Natural killer cell (primary cell): ENCODE measurements around the gene MAPRE2. TPM values are rescaled to one million over a fixed set of nuclear protein-coding genes. Genes with fewer than 3 reads are reported as not detected.

Experiments used
- ATAC-seq, 3 donors: fragments of 150-1000 bp in 2 of 3; fragments of 200-7000 bp in 1 of 3; cut with Tn5 transposase; 1 replicate in 1 of 3; 2 replicates in 2 of 3; pipeline ENCODE4 v1.10.0; 2021; ENCODE audit warnings: mild to moderate bottlenecking in 2 of 3, moderate library complexity in 2 of 3
- DNase-seq, 2 donors: peaks; one replicate each; pipeline versions ENCODE4 v3.0.0 to v3.0.0-alpha.2; 2013 to 2021; ENCODE audit warnings: mixed read lengths in 1 of 2
- H3K27ac ChIP-seq: one replicate; pipeline ENCODE4 v1.5.1; 2013; ENCODE audit warnings: mild to moderate bottlenecking, low read length
- H3K27me3 ChIP-seq: one replicate; pipeline ENCODE4 v1.6.1; 2013; ENCODE audit warnings: low read length; ENCODE audit not compliant: control insufficient read depth, insufficient read depth
- H3K36me3 ChIP-seq: one replicate; pipeline ENCODE4 v1.6.1; 2013; ENCODE audit warnings: low read length; ENCODE audit not compliant: control insufficient read depth, insufficient read depth
- H3K4me1 ChIP-seq: one replicate; pipeline ENCODE4 v1.6.1; 2013; ENCODE audit warnings: low read length; ENCODE audit not compliant: control insufficient read depth, insufficient read depth
- H3K4me3 ChIP-seq: one replicate; pipeline ENCODE4 v1.5.1; 2013; ENCODE audit warnings: low read length
- H3K9me3 ChIP-seq: one replicate; pipeline ENCODE4 v1.6.1; 2013; ENCODE audit warnings: low read length; ENCODE audit not compliant: control insufficient read depth, insufficient read depth
- H3K27ac Mint-ChIP-seq, 2 donors: one replicate each; pipeline ENCODE4 v1.8.0; 2022; ENCODE audit warnings: mild to moderate bottlenecking in 2 of 2, mixed read lengths in 2 of 2, moderate library complexity in 1 of 2
- H3K27me3 Mint-ChIP-seq, 2 donors: one replicate each; pipeline ENCODE4 v1.8.0; 2022; ENCODE audit warnings: low read depth in 2 of 2, mixed read lengths in 2 of 2
- H3K36me3 Mint-ChIP-seq: one replicate; pipeline ENCODE4 v1.8.0; 2022; ENCODE audit warnings: mixed read lengths
- H3K4me1 Mint-ChIP-seq, 2 donors: one replicate each; pipeline ENCODE4 v1.8.0; 2022; ENCODE audit warnings: mixed read lengths in 2 of 2
- H3K4me3 Mint-ChIP-seq: one replicate; pipeline ENCODE4 v1.8.0; 2022; ENCODE audit warnings: mild to moderate bottlenecking, moderate library complexity, mixed read lengths
- H3K9me3 Mint-ChIP-seq, 2 donors: one replicate each; pipeline ENCODE4 v1.8.0; 2022; ENCODE audit warnings: mixed read lengths in 2 of 2
- WGBS: methylation state at CpG from one replicate; pipeline ENCODE4 v1.1.7; 2013; ENCODE audit warnings: missing lambda C conversion rate; ENCODE audit not compliant: insufficient coverage; 5-methylcytosine and 5-hydroxymethylcytosine counted together
- intact Hi-C: fragments of 100-400 bp; cut with micrococcal nuclease; formaldehyde crosslinking; loops from one replicate; pipeline ENCODE4 v1.14.2; 2022
- total RNA-seq, 4 donors: library from RNA; stranded (reverse); fragments of 120-200 nt in 1 of 4; gene quantifications; one replicate each; pipeline versions ENCODE4 v1.2.3 to v1.2.4, GENCODE V29; 2013 to 2022
- TF ChIP-seq, protein P1 (sequence below): fragments of 200-600 bp; IDR thresholded peaks from one replicate; pipeline ENCODE4 v1.8.0; 2022; ENCODE audit warnings: antibody characterized with exemption

The MAPRE2 gene
- total RNA-seq, 3 donors from 2014 or later (not counting 1 experiment from before 2014, with no cell fraction given): 159 to 283 (median 207) TPM

DNA sequence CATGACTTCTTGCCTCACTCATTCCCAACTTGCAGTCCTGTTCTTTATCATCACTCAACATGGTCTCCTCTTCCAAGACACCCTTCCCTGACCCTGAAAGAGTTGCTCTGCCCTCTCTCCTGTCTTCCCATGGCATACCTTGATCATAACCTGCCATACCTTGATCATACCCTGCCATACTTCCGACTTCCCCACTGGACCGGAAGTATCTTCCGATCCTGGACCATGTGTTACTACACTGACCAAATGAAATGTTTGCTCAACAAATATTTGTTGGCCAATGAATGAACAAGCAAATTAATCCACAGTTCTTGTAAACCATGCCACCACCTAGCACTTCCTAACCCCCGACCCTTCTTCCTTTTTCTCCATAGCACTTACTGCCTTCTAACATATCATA lies 138.7 kb downstream of the MAPRE2 start:
- Mint-ChIP-seq H3K9me3 (no peaks in the 10 kb centered on the region), H3K27me3 (peaks cover 0 to 2% of the 10 kb centered on the region in 2 donors), H3K4me1 (no peaks in the 10 kb centered on the region), H3K27ac (no peak overlapping the region), H3K36me3 (peaks cover 6% of the 10 kb centered on the region), H3K4me3 (no peak overlapping the region)
- intact Hi-C loops: no loop called here
- 93% methylated on average over 4 of the region's 4 CpGs for WGBS
- H3K4me3 ChIP-seq: no peak overlapping the region
- no peak overlapping the region for H3K27ac ChIP-seq
- DNase-seq: no peak
- no peaks in the 10 kb centered on the region for H3K9me3 ChIP-seq
- H3K27me3 ChIP-seq: no peaks in the 10 kb centered on the region
- TF ChIP-seq, protein P1, sequence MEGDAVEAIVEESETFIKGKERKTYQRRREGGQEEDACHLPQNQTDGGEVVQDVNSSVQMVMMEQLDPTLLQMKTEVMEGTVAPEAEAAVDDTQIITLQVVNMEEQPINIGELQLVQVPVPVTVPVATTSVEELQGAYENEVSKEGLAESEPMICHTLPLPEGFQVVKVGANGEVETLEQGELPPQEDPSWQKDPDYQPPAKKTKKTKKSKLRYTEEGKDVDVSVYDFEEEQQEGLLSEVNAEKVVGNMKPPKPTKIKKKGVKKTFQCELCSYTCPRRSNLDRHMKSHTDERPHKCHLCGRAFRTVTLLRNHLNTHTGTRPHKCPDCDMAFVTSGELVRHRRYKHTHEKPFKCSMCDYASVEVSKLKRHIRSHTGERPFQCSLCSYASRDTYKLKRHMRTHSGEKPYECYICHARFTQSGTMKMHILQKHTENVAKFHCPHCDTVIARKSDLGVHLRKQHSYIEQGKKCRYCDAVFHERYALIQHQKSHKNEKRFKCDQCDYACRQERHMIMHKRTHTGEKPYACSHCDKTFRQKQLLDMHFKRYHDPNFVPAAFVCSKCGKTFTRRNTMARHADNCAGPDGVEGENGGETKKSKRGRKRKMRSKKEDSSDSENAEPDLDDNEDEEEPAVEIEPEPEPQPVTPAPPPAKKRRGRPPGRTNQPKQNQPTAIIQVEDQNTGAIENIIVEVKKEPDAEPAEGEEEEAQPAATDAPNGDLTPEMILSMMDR: no peak
- no peaks in the 10 kb centered on the region for H3K36me3 ChIP-seq
- H3K4me1 ChIP-seq: no peaks in the 10 kb centered on the region
- ATAC-seq: no peak

DNA sequence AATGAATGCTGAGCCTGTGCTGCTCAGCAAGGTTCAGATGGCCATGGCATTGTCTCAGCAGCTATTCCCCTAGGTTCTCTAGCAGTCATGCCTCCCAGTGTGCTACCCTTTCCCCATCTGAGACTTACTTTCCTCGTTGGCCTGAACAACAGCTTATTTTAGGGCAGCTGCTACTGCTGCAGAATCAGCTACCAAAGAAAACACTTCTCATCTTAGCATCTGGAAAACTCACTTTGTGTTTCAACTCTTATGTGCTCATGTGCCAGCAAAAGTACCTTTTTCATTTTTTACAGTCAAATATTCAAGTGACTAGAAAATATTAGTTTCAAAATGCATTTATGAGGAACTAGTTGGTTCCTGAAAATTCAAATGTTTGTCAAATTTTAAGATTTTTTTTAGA lies 139.2 kb downstream of the MAPRE2 start:
- Mint-ChIP-seq H3K4me3 (no peak overlapping the region), H3K36me3 (peaks cover 6% of the 10 kb centered on the region), H3K9me3 (no peaks in the 10 kb centered on the region), H3K4me1 (no peaks in the 10 kb centered on the region), H3K27me3 (peaks cover 0 to 2% of the 10 kb centered on the region in 2 donors), H3K27ac (no peak overlapping the region)
- ATAC-seq (no peak), DNase-seq (no peak)
- intact Hi-C loops: no loop called here
- H3K4me3 ChIP-seq: no peak overlapping the region
- H3K27ac ChIP-seq: no peak overlapping the region
- TF ChIP-seq, protein P1: no peak
- no peaks in the 10 kb centered on the region for H3K36me3 ChIP-seq
- WGBS: 53% methylated on average over 1 of the region's 1 CpG
- H3K27me3 ChIP-seq: no peaks in the 10 kb centered on the region
- H3K4me1 ChIP-seq: no peaks in the 10 kb centered on the region
- no peaks in the 10 kb centered on the region for H3K9me3 ChIP-seq

DNA sequence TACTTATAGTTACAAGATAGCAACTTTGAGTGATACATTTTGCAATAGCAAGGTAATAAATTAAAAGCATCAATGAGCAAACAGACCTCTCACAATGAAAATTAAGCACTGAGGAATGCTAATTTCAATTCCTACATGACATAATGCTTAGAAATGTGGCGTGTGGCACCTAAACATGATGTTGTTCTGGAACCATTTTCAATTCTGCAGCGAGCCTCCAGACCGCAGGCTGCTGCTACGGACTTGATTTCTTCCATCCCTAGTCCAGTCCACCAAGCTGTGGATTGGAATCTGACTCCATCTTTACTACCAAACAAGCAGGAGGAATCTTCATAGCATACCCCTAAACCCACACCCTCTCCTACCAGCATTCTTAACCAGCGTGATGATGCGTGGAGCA lies 140.9 kb downstream of the MAPRE2 start:
- no peak overlapping the region for H3K4me3 ChIP-seq
- no peak for DNase-seq
- no peak for ATAC-seq
- Mint-ChIP-seq H3K27me3 (peaks cover 0 to 2% of the 10 kb centered on the region in 2 donors), H3K27ac (no peak overlapping the region), H3K4me1 (no peaks in the 10 kb centered on the region), H3K36me3 (no peaks in the 10 kb centered on the region), H3K9me3 (no peaks in the 10 kb centered on the region), H3K4me3 (no peak overlapping the region)
- H3K4me1 ChIP-seq: no peaks in the 10 kb centered on the region
- TF ChIP-seq, protein P1: no peak
- no peak overlapping the region for H3K27ac ChIP-seq
- no peaks in the 10 kb centered on the region for H3K27me3 ChIP-seq
- no peaks in the 10 kb centered on the region for H3K9me3 ChIP-seq
- no peaks in the 10 kb centered on the region for H3K36me3 ChIP-seq
- WGBS: 94% methylated on average over 6 of the region's 6 CpGs
- intact Hi-C loops: no loop called here

DNA sequence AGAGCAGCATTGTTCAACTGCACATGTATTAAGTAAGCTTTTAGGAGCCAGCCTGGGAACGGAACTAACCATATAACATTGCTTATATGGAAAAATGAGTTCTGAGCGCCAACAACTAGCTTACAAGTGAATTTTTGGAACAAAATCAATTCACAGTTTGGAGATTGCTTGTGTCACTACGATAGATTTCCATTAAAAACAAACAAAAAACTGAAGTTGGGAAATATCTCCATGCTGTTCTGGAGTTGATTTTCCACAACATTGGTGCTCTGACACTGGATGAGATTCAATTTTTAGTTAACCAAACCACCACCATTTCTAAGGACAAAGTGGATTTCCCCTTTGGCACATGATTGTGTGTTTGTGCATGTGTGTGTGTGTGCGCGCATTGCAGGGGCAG lies 142.7 kb downstream of the MAPRE2 start:
- ATAC-seq (no peak), DNase-seq (no peak)
- TF ChIP-seq, protein P1: no peak
- Mint-ChIP-seq H3K4me1 (no peaks in the 10 kb centered on the region), H3K9me3 (no peaks in the 10 kb centered on the region), H3K4me3 (no peak overlapping the region), H3K27me3 (peaks cover 0 to 2% of the 10 kb centered on the region in 2 donors), H3K27ac (no peak overlapping the region), H3K36me3 (no peaks in the 10 kb centered on the region)
- no peaks in the 10 kb centered on the region for H3K36me3 ChIP-seq
- intact Hi-C loops: no loop called here
- no peak overlapping the region for H3K4me3 ChIP-seq
- no peak overlapping the region for H3K27ac ChIP-seq
- H3K9me3 ChIP-seq: no peaks in the 10 kb centered on the region
- H3K27me3 ChIP-seq: no peaks in the 10 kb centered on the region
- no peaks in the 10 kb centered on the region for H3K4me1 ChIP-seq
- WGBS: 91% methylated on average over 5 of the region's 5 CpGs
